Brain microvascular endothelial cell (primary cell): ENCODE results near the gene LETM1.
A peak's percentile ranks its signal among the peaks of the same experiment; 100 is the strongest.

Experiments
- DNase-seq: peaks from one replicate; pipeline ENCODE4 v3.0.0-alpha.2; 2020
- H3K27ac ChIP-seq: fragments of 250-450 bp; sonication (Bioruptor Pico); 2 replicates; pipeline ENCODE4 v1.5.1; 2020; ENCODE audit warnings: mild to moderate bottlenecking, moderate library complexity
- H3K27me3 ChIP-seq: fragments of 250-450 bp; sonication (Bioruptor Pico); replicated peaks from 2 replicates; pipeline ENCODE4 v1.5.1; 2020; ENCODE audit warnings: mild to moderate bottlenecking
- H3K36me3 ChIP-seq: fragments of 250-450 bp; sonication (Bioruptor Pico); replicated peaks from 2 replicates; pipeline ENCODE4 v1.5.1; 2020; ENCODE audit warnings: mild to moderate bottlenecking
- H3K4me3 ChIP-seq: 2 replicates; pipeline ENCODE4 v1.5.1; 2011; ENCODE audit warnings: low read depth, mild to moderate bottlenecking, control low read depth, low read length, moderate library complexity
- in situ Hi-C: cut with HindIII; loops from 2 replicates; pipeline ENCODE4 v1.10.0; 2017; ENCODE audit warnings: low sequenced_read_pairs, low pct_ligation_motif_present
- TF ChIP-seq, protein P1 (sequence below): IDR thresholded peaks from 2 replicates; pipeline ENCODE4 v1.5.1; 2011; ENCODE audit warnings: low read depth, mild to moderate bottlenecking, moderate library complexity, low read length, control low read depth, inconsistent platforms; ENCODE audit errors: missing control alignments

Gene LETM1

DNA sequence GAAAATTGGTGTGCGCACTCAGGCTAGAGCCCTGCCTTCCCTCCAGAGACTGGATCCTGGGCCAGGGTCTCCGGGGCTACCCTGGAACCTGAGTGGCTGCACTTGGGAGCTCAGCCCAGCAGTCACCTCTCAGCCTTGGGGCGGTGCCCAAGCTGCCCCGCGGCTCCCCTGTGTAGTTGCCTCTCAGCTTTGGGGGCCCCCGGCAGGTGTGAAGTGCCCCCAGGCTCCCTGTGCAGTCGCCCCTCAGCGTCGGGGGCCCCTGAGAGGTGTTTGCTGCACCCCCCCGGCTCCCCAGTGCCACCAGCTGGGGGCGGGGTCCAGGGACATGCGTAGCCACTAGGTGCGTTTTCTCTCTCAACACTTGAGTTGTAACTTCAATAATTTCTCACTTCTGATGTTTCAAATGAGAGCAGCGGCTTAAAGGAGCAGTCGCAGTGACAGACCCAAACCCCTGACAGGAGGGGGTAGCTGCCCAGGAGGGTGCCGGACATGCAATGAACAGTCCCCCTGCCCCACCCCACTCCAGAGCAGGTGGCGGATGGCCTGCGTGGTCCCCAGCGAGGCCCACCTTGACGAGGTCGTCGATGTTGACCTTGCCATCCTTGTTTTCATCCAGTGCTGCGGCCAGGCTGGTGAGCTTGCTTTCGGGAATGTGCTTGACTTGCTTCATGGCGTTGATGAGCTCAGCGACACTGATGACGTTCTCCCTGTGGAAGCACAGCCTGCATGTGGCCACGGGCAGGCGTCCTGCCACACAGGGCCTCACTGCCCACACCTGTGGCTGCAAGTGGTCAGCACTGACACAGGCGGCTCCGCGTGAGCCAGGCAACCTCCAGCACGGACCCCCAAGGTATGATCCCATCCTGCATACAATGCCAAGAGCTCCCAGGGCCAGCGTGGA, 40.6 kb downstream of the LETM1 start:
- TF ChIP-seq, protein P1, sequence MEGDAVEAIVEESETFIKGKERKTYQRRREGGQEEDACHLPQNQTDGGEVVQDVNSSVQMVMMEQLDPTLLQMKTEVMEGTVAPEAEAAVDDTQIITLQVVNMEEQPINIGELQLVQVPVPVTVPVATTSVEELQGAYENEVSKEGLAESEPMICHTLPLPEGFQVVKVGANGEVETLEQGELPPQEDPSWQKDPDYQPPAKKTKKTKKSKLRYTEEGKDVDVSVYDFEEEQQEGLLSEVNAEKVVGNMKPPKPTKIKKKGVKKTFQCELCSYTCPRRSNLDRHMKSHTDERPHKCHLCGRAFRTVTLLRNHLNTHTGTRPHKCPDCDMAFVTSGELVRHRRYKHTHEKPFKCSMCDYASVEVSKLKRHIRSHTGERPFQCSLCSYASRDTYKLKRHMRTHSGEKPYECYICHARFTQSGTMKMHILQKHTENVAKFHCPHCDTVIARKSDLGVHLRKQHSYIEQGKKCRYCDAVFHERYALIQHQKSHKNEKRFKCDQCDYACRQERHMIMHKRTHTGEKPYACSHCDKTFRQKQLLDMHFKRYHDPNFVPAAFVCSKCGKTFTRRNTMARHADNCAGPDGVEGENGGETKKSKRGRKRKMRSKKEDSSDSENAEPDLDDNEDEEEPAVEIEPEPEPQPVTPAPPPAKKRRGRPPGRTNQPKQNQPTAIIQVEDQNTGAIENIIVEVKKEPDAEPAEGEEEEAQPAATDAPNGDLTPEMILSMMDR: no peak
- in situ Hi-C loops: no loop called here
- no peak overlapping the region for H3K27ac ChIP-seq
- H3K27me3 ChIP-seq: no peaks in the 10 kb centered on the region
- no peak overlapping the region for H3K4me3 ChIP-seq
- DNase-seq: no peak
- H3K36me3 ChIP-seq: peaks cover 61% of the 10 kb centered on the region

GRCh38 chr4:1814453-1814852, 41.5 kb downstream of the LETM1 start:
- Histone ChIP-seq H3K27ac (no peak overlapping the region), H3K36me3 (peaks cover 54% of the 10 kb centered on the region), H3K27me3 (no peaks in the 10 kb centered on the region), H3K4me3 (no peak overlapping the region)
- TF ChIP-seq, protein P1: no peak
- DNase-seq: no peak
- in situ Hi-C loops: no loop called here

GRCh38 chr4:1813915-1814314, 42.0 kb downstream of the LETM1 start:
- no peaks in the 10 kb centered on the region for H3K27me3 ChIP-seq
- no peak for DNase-seq
- TF ChIP-seq, protein P1: peak; percentile 26
- no peak overlapping the region for H3K4me3 ChIP-seq
- H3K36me3 ChIP-seq: peaks cover 48% of the 10 kb centered on the region
- no peak overlapping the region for H3K27ac ChIP-seq
- in situ Hi-C loops: no loop called here

DNA sequence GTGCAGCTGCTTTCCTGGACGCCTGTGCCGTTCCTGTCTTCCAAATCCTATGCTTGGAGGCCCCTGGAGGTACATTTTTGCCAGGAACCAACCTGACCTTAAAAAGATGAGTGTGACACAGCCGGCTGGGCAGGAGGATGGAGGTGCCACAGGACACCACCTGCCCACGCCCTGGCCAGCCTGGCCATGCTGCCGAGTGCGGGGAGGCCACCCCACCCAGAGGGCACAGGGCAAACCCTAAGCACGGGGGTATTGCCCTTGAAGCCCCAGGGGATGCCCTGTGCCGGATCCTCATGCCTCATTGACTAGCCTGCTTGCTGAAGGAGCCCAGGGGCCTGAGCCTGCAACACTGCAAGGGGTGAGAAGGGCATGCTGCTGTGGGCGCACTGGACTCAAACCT, 42.7 kb downstream of the LETM1 start:
- no peak overlapping the region for H3K4me3 ChIP-seq
- no peak overlapping the region for H3K27ac ChIP-seq
- in situ Hi-C loops: no loop called here
- TF ChIP-seq, protein P1: no peak
- H3K36me3 ChIP-seq: peaks cover 43% of the 10 kb centered on the region
- no peaks in the 10 kb centered on the region for H3K27me3 ChIP-seq
- no peak for DNase-seq

- Histone ChIP-seq H3K27ac (no peak overlapping the region), H3K27me3 (no peaks in the 10 kb centered on the region), H3K4me3 (no peak overlapping the region), H3K36me3 (peaks cover 38% of the 10 kb centered on the region)
- TF ChIP-seq, protein P1: no peak
- DNase-seq: no peak
- in situ Hi-C loops: no loop called here
These were observed 43.2 kb downstream of the LETM1 start for GRCh38 chr4:1812720-1813119.

GRCh38 chr4:1810765-1811164, 45.2 kb downstream of the LETM1 start:
- TF ChIP-seq, protein P1: no peak
- Histone ChIP-seq H3K4me3 (no peak overlapping the region), H3K36me3 (peaks cover 25% of the 10 kb centered on the region), H3K27me3 (no peaks in the 10 kb centered on the region), H3K27ac (no peak overlapping the region)
- in situ Hi-C loops: no loop called here
- DNase-seq: no peak
